Measurements from ENCODE around the gene SH3PXD2A. TPM values are rescaled to one million over a fixed set of nuclear protein-coding genes. Genes with fewer than 3 reads are reported as not detected.
A peak's percentile ranks its signal among the peaks of the same experiment; 100 is the strongest.

Gene SH3PXD2A
- total RNA-seq, 1 donor from 2014 or later, result 35.2 TPM

GRCh38 chr10:103654925-103655324 lies 200.5 kb downstream of the SH3PXD2A start:
- DNase-seq, result no peak
- no peaks in the 10 kb centered on the region for H3K9me3 ChIP-seq
- H3K36me3 ChIP-seq, result no peaks in the 10 kb centered on the region
- intact Hi-C loops (cut with DNase I), result no loop called here
- H3K27ac ChIP-seq, result no peak overlapping the region
- peaks cover 42% of the 10 kb centered on the region for H3K4me1 ChIP-seq
- no peaks in the 10 kb centered on the region for H3K27me3 ChIP-seq
- no peak overlapping the region for H3K4me3 ChIP-seq
- no peak for TF ChIP-seq CTCF (IDR thresholded peaks at IDR 0.05)
- ATAC-seq, result no peak

DNA sequence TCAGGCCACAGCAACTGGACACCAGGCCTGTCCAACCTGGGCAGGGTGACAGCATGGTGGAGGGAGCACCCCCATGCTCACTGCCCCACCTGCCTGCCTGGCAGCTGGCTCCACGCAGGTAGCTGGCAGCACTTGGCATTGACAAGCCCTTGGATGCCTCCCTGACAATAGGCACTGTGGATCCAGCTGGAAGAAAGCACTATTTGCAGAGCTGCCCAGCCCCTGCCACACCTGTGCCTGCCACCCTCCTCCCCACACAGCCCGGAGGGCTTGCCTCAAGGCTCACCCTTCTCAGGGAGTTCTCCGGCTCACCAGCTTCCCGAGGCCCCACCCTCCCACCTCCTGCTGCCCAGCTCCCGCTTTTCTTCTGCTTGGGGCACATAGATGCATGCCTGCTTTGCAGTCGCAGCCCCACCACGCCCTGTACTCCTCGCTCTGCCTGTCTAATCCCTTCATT lies 201.8 kb downstream of the SH3PXD2A start:
- intact Hi-C loops (cut with DNase I), result no loop called here
- ATAC-seq (peak; percentile 44), DNase-seq (no peak)
- no peaks in the 10 kb centered on the region for H3K27me3 ChIP-seq
- no peak for TF ChIP-seq CTCF (IDR thresholded peaks at IDR 0.05)
- H3K36me3 ChIP-seq, result no peaks in the 10 kb centered on the region
- H3K4me3 ChIP-seq, result no peak overlapping the region
- no peak overlapping the region for H3K27ac ChIP-seq
- no peaks in the 10 kb centered on the region for H3K9me3 ChIP-seq
- peaks cover 43% of the 10 kb centered on the region for H3K4me1 ChIP-seq

GRCh38 chr10:103652599-103653281 lies 202.6 kb downstream of the SH3PXD2A start:
- H3K4me1 ChIP-seq, result peaks cover 48% of the 10 kb centered on the region
- DNase-seq (no peak), ATAC-seq (peak; percentile 47)
- intact Hi-C loops (cut with DNase I), result no loop called here
- H3K4me3 ChIP-seq, result no peak overlapping the region
- no peaks in the 10 kb centered on the region for H3K36me3 ChIP-seq
- TF ChIP-seq CTCF (IDR thresholded peaks at IDR 0.05), result no peak
- H3K27me3 ChIP-seq, result no peaks in the 10 kb centered on the region
- H3K27ac ChIP-seq, result peak overlapping the region; percentile 49
- no peaks in the 10 kb centered on the region for H3K9me3 ChIP-seq

DNA sequence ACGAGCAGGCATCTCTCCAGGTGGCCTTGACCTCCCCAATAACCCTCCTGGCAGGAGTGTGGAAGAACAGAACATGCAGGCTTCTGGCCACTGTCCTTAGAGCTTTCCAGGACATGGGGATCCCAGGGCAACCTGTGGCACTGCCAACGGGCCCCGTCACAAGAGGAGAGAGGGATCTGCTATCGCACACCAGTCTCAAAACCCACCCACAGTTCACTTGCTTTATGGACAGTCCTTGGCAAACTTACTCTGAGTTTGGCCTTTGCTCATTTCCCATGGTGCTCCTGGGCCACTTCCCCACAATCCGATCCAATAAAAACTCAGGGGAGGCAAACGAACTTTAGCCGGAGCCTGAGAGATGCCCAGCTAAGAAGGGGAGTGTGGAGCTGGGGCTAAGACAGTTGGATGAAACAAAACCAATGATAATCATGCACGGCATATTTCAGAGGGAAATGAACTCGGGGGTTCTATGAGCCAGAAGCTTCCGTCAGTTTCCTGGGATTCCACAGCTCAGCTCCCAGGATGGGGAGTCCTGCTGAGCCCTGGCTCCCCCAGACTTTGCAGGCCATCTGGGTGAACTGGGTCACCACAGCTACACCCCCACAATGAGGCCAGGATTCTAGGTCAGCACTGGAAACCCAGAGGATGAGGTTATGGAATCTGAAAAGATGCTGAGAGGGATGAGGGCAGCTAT lies 203.4 kb downstream of the SH3PXD2A start:
- H3K36me3 ChIP-seq, result peaks cover 7% of the 10 kb centered on the region
- H3K27ac ChIP-seq, result peak overlapping the region; percentile 49
- no peak overlapping the region for H3K4me3 ChIP-seq
- no peak for ATAC-seq
- H3K27me3 ChIP-seq, result no peaks in the 10 kb centered on the region
- peaks cover 53% of the 10 kb centered on the region for H3K4me1 ChIP-seq
- no peak for DNase-seq
- intact Hi-C loops (cut with DNase I), result no loop called here
- TF ChIP-seq CTCF (IDR thresholded peaks at IDR 0.05), result no peak
- no peaks in the 10 kb centered on the region for H3K9me3 ChIP-seq

GRCh38 chr10:103651333-103651732 lies 204.0 kb downstream of the SH3PXD2A start:
- H3K9me3 ChIP-seq, result no peaks in the 10 kb centered on the region
- DNase-seq, result no peak
- no peaks in the 10 kb centered on the region for H3K27me3 ChIP-seq
- peaks cover 9% of the 10 kb centered on the region for H3K36me3 ChIP-seq
- no peak overlapping the region for H3K4me3 ChIP-seq
- no peak overlapping the region for H3K27ac ChIP-seq
- no peak for TF ChIP-seq CTCF (IDR thresholded peaks at IDR 0.05)
- intact Hi-C loops (cut with DNase I), result no loop called here
- H3K4me1 ChIP-seq, result peaks cover 53% of the 10 kb centered on the region
- ATAC-seq, result no peak
